Loucy (cell line): ENCODE measurements around the gene MPV17.

Source experiments
- CTCF ChIP-seq: fragments of 200-600 bp; sonication (generic); conservative IDR thresholded peaks from 2 replicates; pipeline ENCODE4 v1.5.1; 2014; ENCODE audit warnings: mild to moderate bottlenecking, antibody characterized with exemption, low read length
- EZH2phosphoT487 ChIP-seq: fragments of 200-600 bp; IDR thresholded peaks from 2 replicates; pipeline ENCODE4 v1.6.1; 2018; ENCODE audit warnings: antibody characterized with exemption, mild to moderate bottlenecking, moderate library complexity, borderline replicate concordance

- TF ChIP-seq CTCF = no peak
- TF ChIP-seq EZH2phosphoT487 = no peak
Measured at GRCh38 chr2:27369471-27370025, 46.7 kb upstream of the MPV17 start.
